HG03196 (cell line): Measurements from ENCODE around the gene CCDC172.

Experiments
- ATAC-seq: cut with Tn5 transposase; IDR thresholded peaks from one replicate; pipeline ENCODE4 v1.9.1; 2021; ENCODE audit not compliant: unreplicated experiment

The CCDC172 gene

GRCh38 chr10:116324227-116324950 lies at the start of gene CCDC172:
Gene CCDC172, plus strand, starts transcription at chr10:116324448. Its CDS starts 564 bp downstream, at chr10:116325012.
- ATAC-seq, result no peak

- ATAC-seq, result no peak
Observed at GRCh38 chr10:116276981-116277380, 47.3 kb upstream of the CCDC172 start.

GRCh38 chr10:116278846-116279245 lies 45.4 kb upstream of the CCDC172 start:
- ATAC-seq, result no peak

- no peak for ATAC-seq
Observed at GRCh38 chr10:116281775-116282174, 42.5 kb upstream of the CCDC172 start.

- ATAC-seq, result no peak
Observed at GRCh38 chr10:116286626-116287200, 37.5 kb upstream of the CCDC172 start.

GRCh38 chr10:116287906-116288501 lies 36.2 kb upstream of the CCDC172 start:
- no peak for ATAC-seq

- ATAC-seq, result no peak
Observed at GRCh38 chr10:116289652-116290051, 34.6 kb upstream of the CCDC172 start.

GRCh38 chr10:116292493-116292892 lies 31.8 kb upstream of the CCDC172 start:
- ATAC-seq, result no peak

- no peak for ATAC-seq
Observed at GRCh38 chr10:116296291-116296721, 27.9 kb upstream of the CCDC172 start.

GRCh38 chr10:116298586-116298985 lies 25.7 kb upstream of the CCDC172 start:
- ATAC-seq, result no peak

GRCh38 chr10:116300542-116300941 lies 23.7 kb upstream of the CCDC172 start:
- no peak for ATAC-seq

- no peak for ATAC-seq
Observed at GRCh38 chr10:116304923-116305322, 19.3 kb upstream of the CCDC172 start.

GRCh38 chr10:116306847-116307246 lies 17.4 kb upstream of the CCDC172 start:
- ATAC-seq, result no peak

- no peak for ATAC-seq
Observed at GRCh38 chr10:116307455-116307854, 16.8 kb upstream of the CCDC172 start.

- no peak for ATAC-seq
Observed at GRCh38 chr10:116311016-116311415, 13.2 kb upstream of the CCDC172 start.

GRCh38 chr10:116311706-116312490 lies 12.3 kb upstream of the CCDC172 start:
- ATAC-seq, result no peak

GRCh38 chr10:116312548-116312947 lies 11.7 kb upstream of the CCDC172 start:
- ATAC-seq, result no peak

- no peak for ATAC-seq
Observed at GRCh38 chr10:116316503-116316902, 7.7 kb upstream of the CCDC172 start.

GRCh38 chr10:116324951-116325635 lies 845 bp downstream of the CCDC172 start:
- no peak for ATAC-seq

GRCh38 chr10:116325987-116326386 lies 1.7 kb downstream of the CCDC172 start:
- no peak for ATAC-seq

GRCh38 chr10:116329153-116329552 lies 4.9 kb downstream of the CCDC172 start:
- ATAC-seq, result no peak
